Measurements from ENCODE around the gene KLHL8.

DNA sequence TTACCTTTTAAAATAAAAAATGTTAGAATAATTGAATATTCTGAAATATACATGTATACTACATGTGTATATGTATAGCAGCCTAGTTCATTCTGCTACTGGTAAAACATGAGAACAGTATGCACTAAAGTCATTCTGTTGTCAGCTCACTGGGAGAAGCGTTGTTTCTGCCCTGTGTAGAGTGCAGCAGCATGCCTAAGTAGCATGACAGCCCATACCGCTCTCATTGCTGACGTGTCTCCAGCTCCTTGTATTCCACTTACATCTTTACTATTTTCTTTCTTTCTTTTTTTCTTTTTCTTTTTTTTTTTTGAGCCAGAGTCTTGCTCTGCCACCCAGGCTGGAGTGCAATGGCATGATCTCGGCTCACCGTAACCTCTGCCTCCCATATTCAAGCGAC is 90.7 kb downstream of the KLHL8 start:
- TF ChIP-seq, protein P1, sequence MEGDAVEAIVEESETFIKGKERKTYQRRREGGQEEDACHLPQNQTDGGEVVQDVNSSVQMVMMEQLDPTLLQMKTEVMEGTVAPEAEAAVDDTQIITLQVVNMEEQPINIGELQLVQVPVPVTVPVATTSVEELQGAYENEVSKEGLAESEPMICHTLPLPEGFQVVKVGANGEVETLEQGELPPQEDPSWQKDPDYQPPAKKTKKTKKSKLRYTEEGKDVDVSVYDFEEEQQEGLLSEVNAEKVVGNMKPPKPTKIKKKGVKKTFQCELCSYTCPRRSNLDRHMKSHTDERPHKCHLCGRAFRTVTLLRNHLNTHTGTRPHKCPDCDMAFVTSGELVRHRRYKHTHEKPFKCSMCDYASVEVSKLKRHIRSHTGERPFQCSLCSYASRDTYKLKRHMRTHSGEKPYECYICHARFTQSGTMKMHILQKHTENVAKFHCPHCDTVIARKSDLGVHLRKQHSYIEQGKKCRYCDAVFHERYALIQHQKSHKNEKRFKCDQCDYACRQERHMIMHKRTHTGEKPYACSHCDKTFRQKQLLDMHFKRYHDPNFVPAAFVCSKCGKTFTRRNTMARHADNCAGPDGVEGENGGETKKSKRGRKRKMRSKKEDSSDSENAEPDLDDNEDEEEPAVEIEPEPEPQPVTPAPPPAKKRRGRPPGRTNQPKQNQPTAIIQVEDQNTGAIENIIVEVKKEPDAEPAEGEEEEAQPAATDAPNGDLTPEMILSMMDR (IDR thresholded peaks at IDR 0.05): no peak
- TF ChIP-seq POLR2A (IDR thresholded peaks at IDR 0.05): no peak

Data from adrenal gland (tissue), 5 donors.